Choroid plexus epithelial cell (primary cell): Measurements from ENCODE around the gene ENOX2.

Source experiments
- DNase-seq: peaks from one replicate; pipeline ENCODE4 v3.0.0-alpha.2; 2010; ENCODE audit warnings: low read depth
- H3K4me3 ChIP-seq: 2 replicates; pipeline ENCODE4 v1.5.1; 2011; ENCODE audit warnings: low read depth, mild to moderate bottlenecking, control low read depth, low read length, moderate library complexity
- CTCF ChIP-seq: conservative IDR thresholded peaks from 2 replicates; pipeline ENCODE4 v1.5.1; 2011; ENCODE audit warnings: low read depth, mild to moderate bottlenecking, control low read depth, inconsistent platforms, low read length, moderate library complexity

The ENOX2 gene

DNA sequence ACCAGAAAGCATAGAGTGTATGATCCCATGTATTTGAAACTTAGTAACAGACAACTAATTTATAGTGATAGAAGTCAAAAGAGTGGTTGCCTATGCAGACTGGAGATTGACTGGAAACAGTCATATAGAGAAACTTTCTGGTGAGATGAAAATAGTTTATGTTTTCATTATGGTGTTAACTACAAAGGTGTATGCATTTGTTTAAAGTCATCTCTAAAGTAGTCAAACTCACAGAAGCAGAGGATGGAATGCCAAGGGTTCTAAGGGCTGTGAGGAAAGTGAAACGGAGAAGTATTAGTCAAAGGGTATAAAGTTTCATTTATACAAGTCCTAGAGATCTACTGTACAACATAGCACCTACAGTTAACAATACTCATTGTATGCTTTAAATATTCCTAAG, 45.8 kb downstream of the ENOX2 start:
- DNase-seq = no peak
- no peak overlapping the region for H3K4me3 ChIP-seq
- TF ChIP-seq CTCF = no peak

DNA sequence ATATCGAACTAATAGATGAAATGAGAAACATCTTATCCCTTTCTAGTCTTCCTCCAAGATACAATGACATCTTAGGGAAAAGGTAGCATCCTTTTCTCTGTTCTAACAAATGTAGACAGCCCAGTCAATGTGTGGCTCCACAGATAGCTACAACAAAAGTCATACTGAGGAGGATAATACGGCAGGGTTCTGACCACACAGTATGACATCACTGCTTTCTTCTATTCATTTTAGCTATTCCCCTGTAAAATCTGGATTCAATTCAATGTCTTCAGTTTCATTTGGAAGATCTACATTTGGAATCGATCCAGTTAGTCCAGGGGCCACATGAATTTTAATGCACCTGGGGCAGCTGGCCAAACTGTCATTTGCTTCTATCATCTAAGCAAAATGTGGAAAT, 51.4 kb downstream of the ENOX2 start:
- no peak for DNase-seq
- no peak overlapping the region for H3K4me3 ChIP-seq
- TF ChIP-seq CTCF = no peak

DNA sequence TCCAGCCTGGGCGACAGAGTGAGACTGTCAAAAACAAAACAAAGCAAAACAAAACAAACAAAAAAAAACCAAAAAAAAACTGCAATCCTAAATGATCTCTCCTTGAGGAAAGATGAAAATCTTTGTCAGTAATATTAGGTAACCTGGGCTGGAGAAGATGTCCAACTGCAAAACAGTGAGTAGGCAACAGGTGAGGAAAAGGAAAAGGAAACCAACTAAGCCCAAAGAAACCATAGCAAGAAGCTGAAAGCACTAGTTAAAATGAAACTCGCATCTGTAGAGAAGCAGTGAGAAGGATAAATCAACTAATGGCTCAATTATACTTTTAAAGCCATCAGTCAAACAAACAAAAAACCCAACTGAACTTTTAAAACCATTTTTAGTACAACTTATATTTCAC, 54.2 kb downstream of the ENOX2 start:
- no peak overlapping the region for H3K4me3 ChIP-seq
- no peak for TF ChIP-seq CTCF
- DNase-seq = no peak

- H3K4me3 ChIP-seq = no peak overlapping the region
- no peak for TF ChIP-seq CTCF
- DNase-seq = no peak
These were observed 56.3 kb downstream of the ENOX2 start for GRCh38 chrX:130846746-130847145.

DNA sequence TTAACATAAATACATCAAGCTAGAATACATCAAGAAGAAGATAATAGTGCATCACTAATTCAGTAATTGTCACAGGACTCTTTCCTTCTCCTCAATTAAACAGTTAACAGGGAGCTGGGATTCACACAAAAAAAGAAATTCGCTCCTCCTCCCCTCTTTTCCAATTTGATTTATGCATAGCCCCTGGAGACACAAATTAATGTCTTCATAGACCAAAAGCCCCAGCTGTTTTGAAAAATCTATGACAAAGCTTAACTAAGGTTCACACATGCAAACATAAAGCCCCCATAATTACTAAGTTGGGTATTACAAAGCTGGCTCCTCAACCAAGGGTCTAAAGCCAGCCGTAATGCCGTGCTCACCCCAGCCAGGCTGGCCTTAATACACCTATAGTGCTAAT, 61.2 kb downstream of the ENOX2 start:
- TF ChIP-seq CTCF = no peak
- DNase-seq = no peak
- no peak overlapping the region for H3K4me3 ChIP-seq

- no peak overlapping the region for H3K4me3 ChIP-seq
- DNase-seq = no peak
- TF ChIP-seq CTCF = no peak
These were observed 62.7 kb downstream of the ENOX2 start for GRCh38 chrX:130840345-130840744.

DNA sequence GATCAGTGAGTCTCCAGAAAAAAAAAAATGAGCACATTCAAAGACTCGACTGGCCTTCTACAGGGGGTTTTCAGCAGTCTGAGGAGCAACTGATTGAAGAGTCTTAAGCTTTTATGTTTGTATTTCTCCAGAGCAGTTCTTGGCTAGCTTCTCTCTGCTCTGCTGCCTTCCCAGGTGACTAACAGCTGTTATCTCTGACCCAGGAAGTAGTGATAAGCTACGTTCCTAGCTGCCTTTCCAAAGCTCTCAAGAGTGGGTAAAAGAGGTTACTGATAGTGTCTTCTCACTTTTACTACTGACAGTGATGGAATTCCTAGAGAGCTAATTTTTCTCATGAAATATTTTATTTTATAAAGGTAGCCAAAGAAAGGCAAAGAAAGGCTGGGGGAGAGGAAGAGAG, 66.6 kb downstream of the ENOX2 start:
- no peak for TF ChIP-seq CTCF
- peak; percentile 9 for DNase-seq
- no peak overlapping the region for H3K4me3 ChIP-seq
